PC-3 (cell line): Measurements from ENCODE around the gene AOAH. TPM values are rescaled to one million over a fixed set of nuclear protein-coding genes. Genes with fewer than 3 reads are reported as not detected.

ENCODE experiments used
- ATAC-seq: fragments of 200-7000 bp; cut with Tn5 transposase; 2 replicates; pipeline ENCODE4 v1.9.1; 2020; ENCODE audit warnings: mild to moderate bottlenecking, moderate library complexity
- BruUV-seq: library from RNA; stranded (reverse); fragments of 400-500 nt; replicated peaks from 2 replicates; lab custom pipeline; 2021; lab: Mats Ljungman, UMichigan
- CTCF ChIA-PET: fragments of 300-600 bp; sonication (Branson Sonifier 250); formaldehyde crosslinking; loops from one replicate; lab custom pipeline; 2022; ENCODE audit warnings: antibody characterized with exemption; lab: Charles Lee
- POLR2A ChIA-PET: fragments of 300-600 bp; sonication (Branson Sonifier 250); formaldehyde crosslinking; loops from one replicate; lab custom pipeline; 2022; ENCODE audit warnings: antibody characterized with exemption; ENCODE audit not compliant: unreplicated experiment; lab: Charles Lee
- DNase-seq: peaks from one replicate; pipeline ENCODE4 v3.0.0-alpha.2; 2015
- H2AFZ ChIP-seq: fragments of 300-600 bp; sonication (generic); 2 replicates; pipeline ENCODE4 v1.6.0; 2016; ENCODE audit warnings: antibody characterized with exemption, low read length
- H3F3A ChIP-seq: fragments of 300-600 bp; sonication (generic); one replicate; pipeline ENCODE4 v1.6.0; 2017; ENCODE audit warnings: antibody characterized with exemption, low read length, control low read depth, mild to moderate bottlenecking; ENCODE audit not compliant: unreplicated experiment
- H3K27ac ChIP-seq: fragments of 300-600 bp; sonication (generic); 2 replicates; pipeline ENCODE4 v1.5.1; 2016; ENCODE audit warnings: mild to moderate bottlenecking, low read length
- H3K27me3 ChIP-seq: fragments of 300-600 bp; sonication (generic); 2 replicates; pipeline ENCODE4 v1.6.1; 2016; ENCODE audit warnings: low read length, mixed read lengths
- H3K36me3 ChIP-seq: fragments of 300-600 bp; sonication (generic); 2 replicates; pipeline ENCODE4 v1.6.1; 2016; ENCODE audit warnings: low read depth, mixed run types, low read length, mixed read lengths
- H3K4me1 ChIP-seq: fragments of 300-600 bp; sonication (generic); 2 replicates; pipeline ENCODE4 v1.5.1; 2016; ENCODE audit warnings: low read length; ENCODE audit not compliant: insufficient read depth
- H3K4me2 ChIP-seq: fragments of 300-600 bp; sonication (generic); 2 replicates; pipeline ENCODE4 v1.6.0; 2016; ENCODE audit warnings: low read length
- H3K4me3 ChIP-seq: fragments of 300-600 bp; sonication (generic); 2 replicates; pipeline ENCODE4 v1.5.1; 2016; ENCODE audit warnings: mild to moderate bottlenecking, low read length, mixed read lengths
- H3K79me2 ChIP-seq: fragments of 300-600 bp; sonication (generic); 2 replicates; pipeline ENCODE4 v1.6.1; 2017; ENCODE audit warnings: low read length, mixed read lengths
- H3K9ac ChIP-seq: fragments of 300-600 bp; sonication (generic); 2 replicates; pipeline ENCODE4 v1.6.0; 2016; ENCODE audit warnings: mild to moderate bottlenecking, low read length
- H3K9me2 ChIP-seq: fragments of 300-600 bp; sonication (generic); replicated peaks from 2 replicates; pipeline ENCODE4 v1.6.1; 2016; ENCODE audit warnings: mixed run types, low read length, mixed read lengths
- H3K9me3 ChIP-seq: fragments of 300-600 bp; sonication (generic); 2 replicates; pipeline ENCODE4 v1.6.1; 2016; ENCODE audit warnings: low read length, mixed read lengths
- H4K20me1 ChIP-seq: fragments of 300-600 bp; sonication (generic); 2 replicates; pipeline ENCODE4 v1.6.1; 2016; ENCODE audit warnings: low read length, mixed read lengths
- CTCF ChIP-seq: fragments of 300-600 bp; sonication (generic); conservative IDR thresholded peaks from 2 replicates; pipeline ENCODE4 v1.5.1; 2017; ENCODE audit warnings: antibody characterized with exemption, low read depth, mild to moderate bottlenecking, low read length
- EZH2 ChIP-seq: fragments of 300-600 bp; sonication (generic); IDR thresholded peaks from one replicate; pipeline ENCODE4 v1.6.1; 2017; ENCODE audit warnings: antibody characterized with exemption, mild to moderate bottlenecking, low read length; ENCODE audit not compliant: unreplicated experiment
- EZH2phosphoT487 ChIP-seq: fragments of 300-600 bp; sonication (generic); IDR thresholded peaks from 2 replicates; pipeline ENCODE4 v1.6.1; 2018; ENCODE audit warnings: mild to moderate bottlenecking, antibody characterized with exemption, low read length, borderline replicate concordance
- intact Hi-C: fragments of 100-400 bp; cut with micrococcal nuclease; formaldehyde crosslinking; loops from 2 replicates; pipeline ENCODE4 v1.9.0; 2023
- total RNA-seq: library from RNA; depleted of rRNA; stranded (reverse); fragments of >200 nt; gene quantifications from 2 replicates; pipeline ENCODE4 v1.2.3, GENCODE V29; 2014

The AOAH gene
- total RNA-seq, 1 experiment from 2014 or later: not detected

GRCh38 chr7:36507475-36508440 is 216.5 kb downstream of the AOAH start:
- Histone ChIP-seq H3K79me2 (no peaks in the 10 kb centered on the region), H3K4me3 (no peak overlapping the region), H3K27ac (no peak overlapping the region), H4K20me1 (no peaks in the 10 kb centered on the region), H3K9me2 (no peaks in the 10 kb centered on the region), H3K36me3 (no peaks in the 10 kb centered on the region), H3F3A (no peaks in the 10 kb centered on the region), H3K4me1 (0 out of 2 replicates have a peak, but pooled peaks cover 3% of the 10 kb centered on the region), H3K4me2 (no peak overlapping the region), H3K9me3 (no peaks in the 10 kb centered on the region), H2AFZ (no peak overlapping the region), H3K27me3 (no peaks in the 10 kb centered on the region), H3K9ac (no peak overlapping the region)
- intact Hi-C loops: no loop called here
- POLR2A ChIA-PET: no interaction called here
- CTCF ChIA-PET: no interaction called here
- no TSS peak for BruUV-seq
- TF ChIP-seq EZH2 (no peak), EZH2phosphoT487 (no peak), CTCF (no peak)
- no peak for ATAC-seq
- no peak for DNase-seq

GRCh38 chr7:36506820-36507219 is 217.5 kb downstream of the AOAH start:
- H3F3A ChIP-seq: no peaks in the 10 kb centered on the region
- no peak overlapping the region for H3K9ac ChIP-seq
- intact Hi-C loops: no loop called here
- CTCF ChIA-PET: no interaction called here
- ATAC-seq (peak; percentile 78), DNase-seq (peak; percentile 65)
- no peaks in the 10 kb centered on the region for H3K36me3 ChIP-seq
- H3K9me2 ChIP-seq: no peaks in the 10 kb centered on the region
- H4K20me1 ChIP-seq: no peaks in the 10 kb centered on the region
- H2AFZ ChIP-seq: no peak overlapping the region
- H3K79me2 ChIP-seq: no peaks in the 10 kb centered on the region
- TF ChIP-seq EZH2phosphoT487 (no peak), EZH2 (no peak), CTCF (no peak)
- H3K9me3 ChIP-seq: no peaks in the 10 kb centered on the region
- no peak overlapping the region for H3K4me3 ChIP-seq
- BruUV-seq: no TSS peak
- H3K27ac ChIP-seq: no peak overlapping the region
- H3K27me3 ChIP-seq: no peaks in the 10 kb centered on the region
- H3K4me2 ChIP-seq: no peak overlapping the region
- POLR2A ChIA-PET: no interaction called here
- 0 out of 2 replicates have a peak, but pooled peaks cover 3% of the 10 kb centered on the region for H3K4me1 ChIP-seq
